ENCODE data around the gene PHGDH. TPM values are rescaled to one million over a fixed set of nuclear protein-coding genes. Genes with fewer than 3 reads are reported as not detected.

The PHGDH gene
- total and polyA plus RNA-seq, 2 of the 13 experiments (the other 11 are each of a cell fraction or from before 2014, with no cell fraction given) = 95.8 to 133 TPM

GRCh38 chr1:119713039-119713748 is 1.5 kb downstream of the PHGDH start (continued):
- no peak for TF ChIP-seq ZNF570 (CRISPR knock-in tag; IDR thresholded peaks at IDR 0.05; ENCODE audit: borderline replicate concordance)
- no peak for TF ChIP-seq ZNF337 (CRISPR knock-in tag; IDR thresholded peaks at IDR 0.05; ENCODE audit: borderline replicate concordance, low read depth)
- no peak for TF ChIP-seq ZNF275 (CRISPR knock-in tag; IDR thresholded peaks at IDR 0.05; ENCODE audit: borderline replicate concordance)
- TF ChIP-seq ZNF782 (CRISPR knock-in tag; IDR thresholded peaks at IDR 0.05; ENCODE audit: borderline replicate concordance) = no peak
- no peak for TF ChIP-seq KLF12 (CRISPR knock-in tag; IDR thresholded peaks at IDR 0.05; ENCODE audit: borderline replicate concordance)
- TF ChIP-seq RAD21 (CRISPR knock-in tag; IDR thresholded peaks at IDR 0.05) = no peak
- no peak for TF ChIP-seq ZNF512B (CRISPR knock-in tag; IDR thresholded peaks at IDR 0.05; ENCODE audit: borderline replicate concordance)
- TF ChIP-seq ZNF549 (CRISPR knock-in tag; IDR thresholded peaks at IDR 0.05) = no peak
- TF ChIP-seq TSC22D2 (CRISPR knock-in tag; IDR thresholded peaks at IDR 0.05; ENCODE audit: borderline replicate concordance) = no peak
- no peak for TF ChIP-seq MAFK (conservative IDR thresholded peaks at IDR 0.05 in 1 of 2, IDR thresholded peaks at IDR 0.05 in 1 of 2; ENCODE audit: low read length in 2 of 2)
- peak; percentile 28; the same call in 1 of the 2 replicates for TF ChIP-seq POLR2AphosphoS5 (IDR thresholded peaks at IDR 0.05; ENCODE audit: low read depth, low read length)
- no peak for TF ChIP-seq ZZZ3 (CRISPR knock-in tag; IDR thresholded peaks at IDR 0.05; ENCODE audit: borderline replicate concordance)

All from HepG2 (cell line).